CD4-positive, CD25-positive, alpha-beta regulatory T cell (primary cell): ENCODE data around the gene CPNE5. TPM values are rescaled to one million over a fixed set of nuclear protein-coding genes. Genes with fewer than 3 reads are reported as not detected.

Experiments used
- ATAC-seq, 2 donors: fragments of 150-1000 bp; cut with Tn5 transposase; one replicate each; pipeline ENCODE4 v1.10.0; 2021; ENCODE audit warnings: low read depth in 2 of 2, moderate number of reproducible peaks in 2 of 2, moderate library complexity in 1 of 2
- DNase-seq, 3 donors: peaks; one replicate each; pipeline versions ENCODE4 v3.0.0 to v3.0.0-alpha.2; 2012 to 2022; ENCODE audit warnings: mixed read lengths in 1 of 3
- H3K27ac ChIP-seq: one replicate; pipeline ENCODE4 v1.7.0; 2013; ENCODE audit warnings: mild to moderate bottlenecking, low read length; ENCODE audit not compliant: insufficient read depth, poor library complexity, severe bottlenecking
- H3K27me3 ChIP-seq: one replicate; pipeline ENCODE4 v1.7.0; 2013; ENCODE audit warnings: low read length; ENCODE audit not compliant: control insufficient read depth, insufficient read depth
- H3K36me3 ChIP-seq: one replicate; pipeline ENCODE4 v1.7.0; 2013; ENCODE audit warnings: mild to moderate bottlenecking, low read length, moderate library complexity; ENCODE audit not compliant: control insufficient read depth, insufficient read depth
- H3K4me1 ChIP-seq: 2 replicates; pipeline ENCODE4 v1.7.0; 2013; ENCODE audit warnings: mild to moderate bottlenecking, low read length; ENCODE audit not compliant: insufficient read depth, control insufficient read depth, poor library complexity, severe bottlenecking
- H3K4me3 ChIP-seq: one replicate; pipeline ENCODE4 v1.7.0; 2013; ENCODE audit warnings: low read depth, mild to moderate bottlenecking, low read length, moderate library complexity
- H3K9me3 ChIP-seq, 2 experiments: 1 replicate in 1 of 2; 2 replicates in 1 of 2; pipeline ENCODE4 v1.7.0; 2013; ENCODE audit warnings: low read length in 2 of 2, mild to moderate bottlenecking in 1 of 2, moderate library complexity in 1 of 2; ENCODE audit not compliant: control insufficient read depth in 2 of 2
- H3K27ac Mint-ChIP-seq, 3 donors: one replicate each; pipeline ENCODE4 v1.8.0; 2020 to 2022; ENCODE audit warnings: mild to moderate bottlenecking in 3 of 3, mixed read lengths in 3 of 3, moderate library complexity in 2 of 3
- H3K27me3 Mint-ChIP-seq: one replicate; pipeline ENCODE4 v1.8.0; 2022; ENCODE audit warnings: mild to moderate bottlenecking, mixed read lengths
- H3K36me3 Mint-ChIP-seq: one replicate; pipeline ENCODE4 v1.8.0; 2020; ENCODE audit warnings: mixed read lengths
- H3K4me1 Mint-ChIP-seq, 4 donors: one replicate each; pipeline ENCODE4 v1.8.0; 2020 to 2022; ENCODE audit warnings: mixed read lengths in 4 of 4, mild to moderate bottlenecking in 1 of 4
- H3K4me3 Mint-ChIP-seq, 4 donors: one replicate each; pipeline ENCODE4 v1.8.0; 2020 to 2022; ENCODE audit warnings: mild to moderate bottlenecking in 4 of 4, mixed read lengths in 4 of 4, moderate library complexity in 3 of 4
- H3K9me3 Mint-ChIP-seq, 7 donors: one replicate each; pipeline ENCODE4 v1.8.0; 2020 to 2022; ENCODE audit warnings: mixed read lengths in 7 of 7, mild to moderate bottlenecking in 3 of 7, moderate library complexity in 2 of 7
- polyA plus RNA-seq, 4 donors: library from polyadenylated mRNA; unstranded; fragments of 300-500 nt; fragmentation: Illumina TruSeq; gene quantifications; one replicate each; pipeline ENCODE4 v1.2.3, GENCODE V29; 2021
- total RNA-seq: library from RNA; stranded (reverse); gene quantifications from one replicate; pipeline ENCODE4 v1.2.3, GENCODE V29; 2022

The CPNE5 gene
- total and polyA plus RNA-seq, 5 donors from 2014 or later = 0.16 to 4.3 (median 0.83) TPM

GRCh38 chr6:36807750-36808149 is 31.5 kb downstream of the CPNE5 start:
- peak overlapping the region in 1 of 3 donors; percentile 72 for H3K27ac Mint-ChIP-seq

GRCh38 chr6:36807143-36807542 is 32.1 kb downstream of the CPNE5 start:
- DNase-seq (no peak), ATAC-seq (no peak)
- Histone ChIP-seq H3K4me3 (no peak overlapping the region), H3K36me3 (no peaks in the 10 kb centered on the region), H3K9me3 (no peaks in the 10 kb centered on the region), H3K27ac (no peak overlapping the region), H3K27me3 (no peaks in the 10 kb centered on the region), H3K4me1 (no peaks in the 10 kb centered on the region)
- Mint-ChIP-seq H3K36me3 (no peaks in the 10 kb centered on the region), H3K4me3 (no peak overlapping the region), H3K27me3 (peaks cover 20% of the 10 kb centered on the region), H3K4me1 (no peaks in the 10 kb centered on the region), H3K27ac (no peak overlapping the region), H3K9me3 (peaks cover 0 to 1% (median 0%) of the 10 kb centered on the region in 7 donors)

More at GRCh38 chr6:36807750-36808149, 31.5 kb downstream of the CPNE5 start:
- Mint-ChIP-seq H3K36me3 (no peaks in the 10 kb centered on the region), H3K27me3 (peaks cover 20% of the 10 kb centered on the region), H3K4me1 (no peaks in the 10 kb centered on the region), H3K9me3 (peaks cover 0 to 1% (median 0%) of the 10 kb centered on the region in 7 donors), H3K4me3 (no peak overlapping the region)
- H3K4me3 ChIP-seq = no peak overlapping the region
- H3K36me3 ChIP-seq = no peaks in the 10 kb centered on the region
- H3K27ac ChIP-seq = no peak overlapping the region
- no peaks in the 10 kb centered on the region for H3K4me1 ChIP-seq
- DNase-seq = no peak
- no peaks in the 10 kb centered on the region for H3K9me3 ChIP-seq
- H3K27me3 ChIP-seq = no peaks in the 10 kb centered on the region
- ATAC-seq = no peak

- Mint-ChIP-seq H3K27me3 (peaks cover 10% of the 10 kb centered on the region), H3K9me3 (peaks cover 0 to 1% (median 0%) of the 10 kb centered on the region in 7 donors)
- no peak for ATAC-seq
Observed at GRCh38 chr6:36805917-36806316, 33.3 kb downstream of the CPNE5 start.

GRCh38 chr6:36805096-36805797 is 34.0 kb downstream of the CPNE5 start:
- no peak overlapping the region for H3K4me3 Mint-ChIP-seq
- DNase-seq = no peak
- Histone ChIP-seq H3K4me3 (no peak overlapping the region), H3K4me1 (no peaks in the 10 kb centered on the region), H3K36me3 (no peaks in the 10 kb centered on the region), H3K27ac (no peak overlapping the region), H3K27me3 (no peaks in the 10 kb centered on the region), H3K9me3 (no peaks in the 10 kb centered on the region)
- peaks cover 0 to 1% (median 0%) of the 10 kb centered on the region in 7 donors for H3K9me3 Mint-ChIP-seq
- no peaks in the 10 kb centered on the region for H3K36me3 Mint-ChIP-seq
- peaks cover 14% of the 10 kb centered on the region for H3K27me3 Mint-ChIP-seq
- no peak for ATAC-seq
- no peaks in the 10 kb centered on the region for H3K4me1 Mint-ChIP-seq
- H3K27ac Mint-ChIP-seq = no peak overlapping the region

More at GRCh38 chr6:36805917-36806316, 33.3 kb downstream of the CPNE5 start:
- DNase-seq = no peak
- no peak overlapping the region for H3K27ac ChIP-seq
- H3K4me3 ChIP-seq = no peak overlapping the region
- H3K27ac Mint-ChIP-seq = no peak overlapping the region
- H3K9me3 ChIP-seq = no peaks in the 10 kb centered on the region
- H3K4me1 Mint-ChIP-seq = no peaks in the 10 kb centered on the region
- no peaks in the 10 kb centered on the region for H3K36me3 ChIP-seq
- no peaks in the 10 kb centered on the region for H3K27me3 ChIP-seq
- no peaks in the 10 kb centered on the region for H3K4me1 ChIP-seq
- H3K36me3 Mint-ChIP-seq = no peaks in the 10 kb centered on the region
- H3K4me3 Mint-ChIP-seq = no peak overlapping the region

GRCh38 chr6:36804563-36804962 is 34.7 kb downstream of the CPNE5 start:
- Histone ChIP-seq H3K4me1 (no peaks in the 10 kb centered on the region), H3K9me3 (no peaks in the 10 kb centered on the region), H3K36me3 (no peaks in the 10 kb centered on the region), H3K27me3 (no peaks in the 10 kb centered on the region), H3K27ac (no peak overlapping the region), H3K4me3 (no peak overlapping the region)
- Mint-ChIP-seq H3K27me3 (peaks cover 19% of the 10 kb centered on the region), H3K4me1 (no peaks in the 10 kb centered on the region), H3K4me3 (no peak overlapping the region), H3K36me3 (no peaks in the 10 kb centered on the region), H3K27ac (no peak overlapping the region), H3K9me3 (peaks cover 0 to 1% (median 0%) of the 10 kb centered on the region in 7 donors)
- ATAC-seq (no peak), DNase-seq (no peak)

- H3K9me3 Mint-ChIP-seq = peaks cover 0 to 1% (median 0%) of the 10 kb centered on the region in 7 donors
- H3K36me3 Mint-ChIP-seq = no peaks in the 10 kb centered on the region
- no peaks in the 10 kb centered on the region for H3K4me1 Mint-ChIP-seq
Observed at GRCh38 chr6:36803908-36804307, 35.3 kb downstream of the CPNE5 start.

GRCh38 chr6:36803482-36803881 is 35.8 kb downstream of the CPNE5 start:
- H3K36me3 ChIP-seq = no peaks in the 10 kb centered on the region
- Mint-ChIP-seq H3K27ac (no peak overlapping the region), H3K36me3 (no peaks in the 10 kb centered on the region), H3K4me1 (no peaks in the 10 kb centered on the region), H3K27me3 (peaks cover 19% of the 10 kb centered on the region), H3K4me3 (no peak overlapping the region), H3K9me3 (peaks cover 0 to 1% (median 0%) of the 10 kb centered on the region in 7 donors)
- no peak for DNase-seq
- no peaks in the 10 kb centered on the region for H3K4me1 ChIP-seq
- ATAC-seq = no peak
- no peaks in the 10 kb centered on the region for H3K27me3 ChIP-seq
- no peak overlapping the region for H3K27ac ChIP-seq
- no peak overlapping the region for H3K4me3 ChIP-seq
- no peaks in the 10 kb centered on the region for H3K9me3 ChIP-seq

More at GRCh38 chr6:36803908-36804307, 35.3 kb downstream of the CPNE5 start:
- Mint-ChIP-seq H3K27me3 (peaks cover 19% of the 10 kb centered on the region), H3K27ac (no peak overlapping the region), H3K4me3 (no peak overlapping the region)
- no peak overlapping the region for H3K4me3 ChIP-seq
- no peaks in the 10 kb centered on the region for H3K27me3 ChIP-seq
- ATAC-seq (no peak), DNase-seq (no peak)
- H3K4me1 ChIP-seq = no peaks in the 10 kb centered on the region
- no peaks in the 10 kb centered on the region for H3K36me3 ChIP-seq
- H3K27ac ChIP-seq = no peak overlapping the region
- no peaks in the 10 kb centered on the region for H3K9me3 ChIP-seq
